ENCODE measurements around the gene IL2RA.

GRCh38 chr10:6064119-6064518, 2.0 kb upstream of the IL2RA start:
- TF ChIP-seq SMC3 (IDR thresholded peaks at IDR 0.05; ENCODE audit: borderline replicate concordance, low read length) (no peak), FOS (IDR thresholded peaks at IDR 0.05; ENCODE audit: borderline replicate concordance, extremely low read depth, insufficient read length) (no peak), RBBP5 (conservative IDR thresholded peaks at IDR 0.05) (no peak), EZH2 (IDR thresholded peaks at IDR 0.05; ENCODE audit: borderline replicate concordance, control insufficient read depth, low read depth, low read length) (no peak), MTA2 (IDR thresholded peaks at IDR 0.05; ENCODE audit: low read depth) (no peak), CTCF (IDR thresholded peaks at IDR 0.05 in 2 of 3, conservative IDR thresholded peaks at IDR 0.05 in 1 of 3; ENCODE audit: control insufficient read depth in 2 of 3, extremely low read depth in 1 of 3, insufficient read depth in 1 of 3, low read depth in 3 of 3, low read length in 3 of 3) (no peak), PML (IDR thresholded peaks at IDR 0.05; ENCODE audit: low read length) (no peak), ETV6 (conservative IDR thresholded peaks at IDR 0.05 in 1 of 2, IDR thresholded peaks at IDR 0.05 in 1 of 2; ENCODE audit: borderline replicate concordance in 1 of 2, low read depth in 1 of 2) (no peak), NBN (IDR thresholded peaks at IDR 0.05) (no peak), YY1 (IDR thresholded peaks at IDR 0.05; ENCODE audit: low read depth, low read length) (no peak), SIX5 (IDR thresholded peaks at IDR 0.05; ENCODE audit: low read depth, low read length, severe bottlenecking) (no peak), MXI1 (IDR thresholded peaks at IDR 0.05; ENCODE audit: low read depth, low read length) (no peak)
